ENCODE measurements around the gene M1AP. TPM values are rescaled to one million over a fixed set of nuclear protein-coding genes. Genes with fewer than 3 reads are reported as not detected.

The M1AP gene
- polyA plus RNA-seq, 1 of the 3 experiments (the other 2 are of a cell fraction): 0.02 TPM

DNA sequence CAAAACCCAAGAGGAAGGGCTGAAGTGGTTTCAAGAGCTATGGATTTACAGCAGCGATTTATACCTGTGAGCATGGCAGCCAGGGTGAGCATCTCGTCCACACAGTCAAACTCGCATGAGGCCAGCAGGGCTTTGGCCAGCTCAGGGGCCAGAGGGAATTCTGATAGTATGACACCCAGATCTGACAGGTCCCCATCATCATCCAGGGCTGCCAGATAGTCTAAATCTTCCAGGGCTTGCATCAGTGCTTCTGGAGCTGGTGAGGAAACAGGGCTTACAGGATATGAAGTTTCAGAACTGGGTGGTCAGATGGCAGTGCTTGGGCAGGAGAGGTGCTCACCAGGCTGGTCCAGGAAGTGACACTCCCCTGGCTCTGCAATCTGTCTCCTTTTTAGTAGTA lies 125.6 kb downstream of the M1AP start:
- H3K4me3 ChIP-seq (ENCODE audit: low read depth in 2 of 2, low read length in 1 of 2): no peak overlapping the region
- ChIA-PET CTCF (interaction anchor here (0.7 to 1.5 kb wide), 4 partner anchors 10 to 39 kb away, joined by 3 to 5 read pairs (median 3); no protein-coding TSS in a partner anchor), POLR2A (interaction anchor here (0.6 to 2.2 kb wide), 5 partner anchors 8 to 16 kb away, joined by 3 to 5 read pairs (median 5); partner anchors contain the start of gene TLX2)
- WGBS (ENCODE audit: low lambda C conversion rate): 65% methylated on average over 2 of the region's 3 CpGs
- H3K9me2 ChIP-seq: no peaks in the 10 kb centered on the region
- no peaks in the 10 kb centered on the region for H4K20me1 ChIP-seq (ENCODE audit: insufficient read depth)
- H3K9ac ChIP-seq: no peak overlapping the region
- H3F3A ChIP-seq (replicated peaks; ENCODE audit: insufficient read depth): peaks cover 3% of the 10 kb centered on the region
- H3K4me1 ChIP-seq (ENCODE audit: control insufficient read depth in 1 of 2, insufficient read depth in 2 of 2, low read depth in 1 of 2, low read length in 1 of 2): peaks cover 0 to 2% of the 10 kb centered on the region in 2 experiments; a peak in 1 of 4 replicates
- H3K27ac ChIP-seq (ENCODE audit: low read depth in 2 of 2, low read length in 1 of 2): no peak overlapping the region
- DNase-seq: no peak
- H3K36me3 ChIP-seq (replicated peaks in 1 of 2; ENCODE audit: control insufficient read depth in 1 of 2, insufficient read depth in 2 of 2, low read length in 1 of 2): peaks cover 15 to 19% of the 10 kb centered on the region in 2 experiments
- no peak overlapping the region for H3K4me2 ChIP-seq
- H3K27me3 ChIP-seq (ENCODE audit: insufficient read depth): no peaks in the 10 kb centered on the region
- no peaks in the 10 kb centered on the region for H3K9me3 ChIP-seq
- peaks cover 3% of the 10 kb centered on the region; the same call in 1 of the 2 replicates for H3K79me2 ChIP-seq (ENCODE audit: insufficient read depth)
- no peak for TF ChIP-seq RCOR1 (IDR thresholded peaks at IDR 0.05; ENCODE audit: low read length)
- no peak for TF ChIP-seq YY1 (IDR thresholded peaks at IDR 0.05; ENCODE audit: low read depth)
- TF ChIP-seq RXRA (IDR thresholded peaks at IDR 0.05; ENCODE audit: borderline replicate concordance, low read depth): no peak
- no peak for TF ChIP-seq EZH2phosphoT487 (IDR thresholded peaks at IDR 0.05; ENCODE audit: borderline replicate concordance, low read depth)
- TF ChIP-seq FOXM1 (IDR thresholded peaks at IDR 0.05; ENCODE audit: low read depth): no peak
- TF ChIP-seq PBX3 (IDR thresholded peaks at IDR 0.05): no peak
- TF ChIP-seq TCF12 (IDR thresholded peaks at IDR 0.05): no peak
- TF ChIP-seq SMC3 (IDR thresholded peaks at IDR 0.05; ENCODE audit: low read depth, low read length): no peak
- TF ChIP-seq, protein P1, sequence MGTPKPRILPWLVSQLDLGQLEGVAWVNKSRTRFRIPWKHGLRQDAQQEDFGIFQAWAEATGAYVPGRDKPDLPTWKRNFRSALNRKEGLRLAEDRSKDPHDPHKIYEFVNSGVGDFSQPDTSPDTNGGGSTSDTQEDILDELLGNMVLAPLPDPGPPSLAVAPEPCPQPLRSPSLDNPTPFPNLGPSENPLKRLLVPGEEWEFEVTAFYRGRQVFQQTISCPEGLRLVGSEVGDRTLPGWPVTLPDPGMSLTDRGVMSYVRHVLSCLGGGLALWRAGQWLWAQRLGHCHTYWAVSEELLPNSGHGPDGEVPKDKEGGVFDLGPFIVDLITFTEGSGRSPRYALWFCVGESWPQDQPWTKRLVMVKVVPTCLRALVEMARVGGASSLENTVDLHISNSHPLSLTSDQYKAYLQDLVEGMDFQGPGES (IDR thresholded peaks at IDR 0.05; ENCODE audit: low read depth, low read length): no peak
- no peak for TF ChIP-seq JUND (IDR thresholded peaks at IDR 0.05)
- no peak for TF ChIP-seq CHD2 (IDR thresholded peaks at IDR 0.05; ENCODE audit: low read length, partially characterized antibody)
- TF ChIP-seq, protein P2, sequence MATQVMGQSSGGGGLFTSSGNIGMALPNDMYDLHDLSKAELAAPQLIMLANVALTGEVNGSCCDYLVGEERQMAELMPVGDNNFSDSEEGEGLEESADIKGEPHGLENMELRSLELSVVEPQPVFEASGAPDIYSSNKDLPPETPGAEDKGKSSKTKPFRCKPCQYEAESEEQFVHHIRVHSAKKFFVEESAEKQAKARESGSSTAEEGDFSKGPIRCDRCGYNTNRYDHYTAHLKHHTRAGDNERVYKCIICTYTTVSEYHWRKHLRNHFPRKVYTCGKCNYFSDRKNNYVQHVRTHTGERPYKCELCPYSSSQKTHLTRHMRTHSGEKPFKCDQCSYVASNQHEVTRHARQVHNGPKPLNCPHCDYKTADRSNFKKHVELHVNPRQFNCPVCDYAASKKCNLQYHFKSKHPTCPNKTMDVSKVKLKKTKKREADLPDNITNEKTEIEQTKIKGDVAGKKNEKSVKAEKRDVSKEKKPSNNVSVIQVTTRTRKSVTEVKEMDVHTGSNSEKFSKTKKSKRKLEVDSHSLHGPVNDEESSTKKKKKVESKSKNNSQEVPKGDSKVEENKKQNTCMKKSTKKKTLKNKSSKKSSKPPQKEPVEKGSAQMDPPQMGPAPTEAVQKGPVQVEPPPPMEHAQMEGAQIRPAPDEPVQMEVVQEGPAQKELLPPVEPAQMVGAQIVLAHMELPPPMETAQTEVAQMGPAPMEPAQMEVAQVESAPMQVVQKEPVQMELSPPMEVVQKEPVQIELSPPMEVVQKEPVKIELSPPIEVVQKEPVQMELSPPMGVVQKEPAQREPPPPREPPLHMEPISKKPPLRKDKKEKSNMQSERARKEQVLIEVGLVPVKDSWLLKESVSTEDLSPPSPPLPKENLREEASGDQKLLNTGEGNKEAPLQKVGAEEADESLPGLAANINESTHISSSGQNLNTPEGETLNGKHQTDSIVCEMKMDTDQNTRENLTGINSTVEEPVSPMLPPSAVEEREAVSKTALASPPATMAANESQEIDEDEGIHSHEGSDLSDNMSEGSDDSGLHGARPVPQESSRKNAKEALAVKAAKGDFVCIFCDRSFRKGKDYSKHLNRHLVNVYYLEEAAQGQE (IDR thresholded peaks at IDR 0.05; ENCODE audit: low read depth, low read length): no peak
- no peak overlapping the region for H2AFZ ChIP-seq (ENCODE audit: low read depth)

Measured in SK-N-SH (cell line).